Measurements from ENCODE around the gene RTN4RL1.

The RTN4RL1 gene

DNA sequence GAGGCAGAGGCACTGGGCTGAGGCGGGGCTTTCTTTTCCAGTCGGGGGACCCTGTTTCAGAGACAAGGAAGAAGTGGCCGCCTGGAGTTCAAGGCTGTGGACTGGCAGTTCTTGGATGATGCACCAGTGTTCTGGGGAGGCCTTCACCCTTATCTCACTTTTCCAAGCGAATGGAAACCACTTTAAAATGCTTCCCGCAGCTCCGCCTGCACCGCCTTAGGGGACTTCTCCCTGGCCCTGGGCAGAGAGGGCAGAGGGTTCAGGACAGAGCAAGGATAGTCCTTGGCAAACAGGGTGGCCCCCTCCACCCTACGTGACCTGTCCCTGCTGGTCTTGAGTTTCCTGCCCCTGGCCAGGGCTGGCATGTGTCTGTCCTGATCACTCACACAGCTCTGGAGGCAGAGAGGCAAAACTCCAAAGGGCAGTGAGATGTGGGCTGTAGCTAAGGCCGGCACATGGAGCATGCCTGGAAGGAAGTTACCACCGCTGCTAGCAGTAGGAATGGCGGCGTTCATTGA is 20.6 kb downstream of the RTN4RL1 start:
- H4K20me1 ChIP-seq (ENCODE audit: insufficient read depth, low read length, poor library complexity, severe bottlenecking): no peaks in the 10 kb centered on the region
- H2AFZ ChIP-seq (ENCODE audit: low read length): no peak overlapping the region
- no peak overlapping the region for H3K9ac ChIP-seq (ENCODE audit: low read depth, low read length, poor library complexity, severe bottlenecking)
- no peaks in the 10 kb centered on the region for H3K9me2 ChIP-seq (replicated peaks; ENCODE audit: low read depth, low read length)
- no peak for TF ChIP-seq EZH2phosphoT487 (IDR thresholded peaks at IDR 0.05; ENCODE audit: borderline replicate concordance)
- H3K36me3 ChIP-seq (ENCODE audit: insufficient read depth, low read length): no peaks in the 10 kb centered on the region
- H3K4me3 ChIP-seq (ENCODE audit: low read length, poor library complexity, severe bottlenecking): no peak overlapping the region
- H3K9me3 ChIP-seq (ENCODE audit: insufficient read depth, low read depth, low read length): no peaks in the 10 kb centered on the region
- no peak overlapping the region for H3K4me2 ChIP-seq (ENCODE audit: low read depth, low read length, poor library complexity, severe bottlenecking)
- no peaks in the 10 kb centered on the region for H3K27me3 ChIP-seq (ENCODE audit: insufficient read depth, low read length, poor library complexity, severe bottlenecking)
- no peaks in the 10 kb centered on the region for H3K79me2 ChIP-seq (ENCODE audit: insufficient read depth, low read length)
- H3K4me1 ChIP-seq (ENCODE audit: insufficient read depth, low read length, poor library complexity, severe bottlenecking): no peaks in the 10 kb centered on the region
- no peaks in the 10 kb centered on the region for H3F3A ChIP-seq (ENCODE audit: low read depth)

DNA sequence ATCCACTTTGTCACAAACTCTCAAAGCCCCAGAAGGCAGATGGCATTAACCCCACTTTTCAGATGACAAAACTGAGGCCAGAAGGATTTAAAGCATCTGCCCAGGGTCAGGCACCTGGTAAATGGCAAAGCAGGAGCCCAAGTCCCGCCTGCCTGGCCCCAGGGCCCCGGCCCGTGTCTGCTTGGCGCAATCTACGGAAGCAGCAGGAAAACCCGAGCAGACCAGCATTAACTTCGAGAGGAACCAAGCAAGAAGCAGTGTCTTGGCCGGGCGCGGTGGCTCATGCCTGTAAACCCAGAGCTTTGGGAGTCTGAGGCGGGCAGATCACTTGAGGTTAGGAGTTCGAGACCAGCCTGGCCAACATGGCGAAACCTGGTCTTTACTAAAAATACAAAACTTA is 21.6 kb downstream of the RTN4RL1 start:
- Histone ChIP-seq H3K9me3 (ENCODE audit: insufficient read depth, low read depth, low read length) (no peaks in the 10 kb centered on the region), H3K4me2 (ENCODE audit: low read depth, low read length, poor library complexity, severe bottlenecking) (no peak overlapping the region), H2AFZ (ENCODE audit: low read length) (no peak overlapping the region), H3K9me2 (replicated peaks; ENCODE audit: low read depth, low read length) (no peaks in the 10 kb centered on the region), H4K20me1 (ENCODE audit: insufficient read depth, low read length, poor library complexity, severe bottlenecking) (no peaks in the 10 kb centered on the region), H3K4me3 (ENCODE audit: low read length, poor library complexity, severe bottlenecking) (no peak overlapping the region), H3K27me3 (ENCODE audit: insufficient read depth, low read length, poor library complexity, severe bottlenecking) (no peaks in the 10 kb centered on the region), H3K4me1 (ENCODE audit: insufficient read depth, low read length, poor library complexity, severe bottlenecking) (no peaks in the 10 kb centered on the region), H3K36me3 (ENCODE audit: insufficient read depth, low read length) (no peaks in the 10 kb centered on the region), H3F3A (ENCODE audit: low read depth) (no peaks in the 10 kb centered on the region), H3K9ac (ENCODE audit: low read depth, low read length, poor library complexity, severe bottlenecking) (no peak overlapping the region), H3K79me2 (ENCODE audit: insufficient read depth, low read length) (no peaks in the 10 kb centered on the region)
- no peak for TF ChIP-seq EZH2phosphoT487 (IDR thresholded peaks at IDR 0.05; ENCODE audit: borderline replicate concordance)
- TF ChIP-seq, protein P1, sequence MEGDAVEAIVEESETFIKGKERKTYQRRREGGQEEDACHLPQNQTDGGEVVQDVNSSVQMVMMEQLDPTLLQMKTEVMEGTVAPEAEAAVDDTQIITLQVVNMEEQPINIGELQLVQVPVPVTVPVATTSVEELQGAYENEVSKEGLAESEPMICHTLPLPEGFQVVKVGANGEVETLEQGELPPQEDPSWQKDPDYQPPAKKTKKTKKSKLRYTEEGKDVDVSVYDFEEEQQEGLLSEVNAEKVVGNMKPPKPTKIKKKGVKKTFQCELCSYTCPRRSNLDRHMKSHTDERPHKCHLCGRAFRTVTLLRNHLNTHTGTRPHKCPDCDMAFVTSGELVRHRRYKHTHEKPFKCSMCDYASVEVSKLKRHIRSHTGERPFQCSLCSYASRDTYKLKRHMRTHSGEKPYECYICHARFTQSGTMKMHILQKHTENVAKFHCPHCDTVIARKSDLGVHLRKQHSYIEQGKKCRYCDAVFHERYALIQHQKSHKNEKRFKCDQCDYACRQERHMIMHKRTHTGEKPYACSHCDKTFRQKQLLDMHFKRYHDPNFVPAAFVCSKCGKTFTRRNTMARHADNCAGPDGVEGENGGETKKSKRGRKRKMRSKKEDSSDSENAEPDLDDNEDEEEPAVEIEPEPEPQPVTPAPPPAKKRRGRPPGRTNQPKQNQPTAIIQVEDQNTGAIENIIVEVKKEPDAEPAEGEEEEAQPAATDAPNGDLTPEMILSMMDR (conservative IDR thresholded peaks at IDR 0.05; ENCODE audit: low read length): no peak

DNA sequence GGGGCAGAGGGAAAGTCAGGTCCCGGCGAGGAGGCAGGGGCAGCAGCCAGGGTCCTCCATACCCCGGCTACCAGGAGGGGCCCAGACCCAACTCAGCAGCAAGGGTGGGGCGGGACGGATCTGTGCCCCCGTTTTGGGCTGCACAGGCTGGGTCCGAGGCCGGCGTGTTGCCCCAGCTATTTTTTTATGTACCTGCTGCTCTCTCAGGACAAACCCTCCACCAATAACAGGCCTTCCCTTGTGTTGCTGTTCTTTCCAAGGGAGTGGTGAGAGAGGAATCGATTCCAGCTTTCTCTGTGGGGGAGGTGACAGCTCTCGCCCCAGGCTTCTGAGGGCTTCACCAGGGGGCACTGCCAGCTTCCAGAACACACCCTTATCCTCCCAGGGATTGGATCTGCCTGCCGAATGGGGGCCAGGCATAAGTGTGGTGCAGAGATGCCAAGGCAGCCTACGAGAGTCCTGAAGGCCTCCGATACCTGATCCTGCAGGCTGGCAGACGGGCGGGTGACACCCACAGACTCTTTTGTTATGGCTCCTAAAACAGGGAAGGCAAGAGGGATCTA is 22.3 kb downstream of the RTN4RL1 start:
- Histone ChIP-seq H3K36me3 (ENCODE audit: insufficient read depth, low read length) (no peaks in the 10 kb centered on the region), H3K4me1 (ENCODE audit: insufficient read depth, low read length, poor library complexity, severe bottlenecking) (no peaks in the 10 kb centered on the region), H3K9me2 (replicated peaks; ENCODE audit: low read depth, low read length) (no peaks in the 10 kb centered on the region), H3K9ac (ENCODE audit: low read depth, low read length, poor library complexity, severe bottlenecking) (no peak overlapping the region), H3K4me3 (ENCODE audit: low read length, poor library complexity, severe bottlenecking) (no peak overlapping the region), H2AFZ (ENCODE audit: low read length) (no peak overlapping the region), H3K9me3 (ENCODE audit: insufficient read depth, low read depth, low read length) (no peaks in the 10 kb centered on the region), H3K27me3 (ENCODE audit: insufficient read depth, low read length, poor library complexity, severe bottlenecking) (no peaks in the 10 kb centered on the region), H3F3A (ENCODE audit: low read depth) (no peaks in the 10 kb centered on the region), H3K4me2 (ENCODE audit: low read depth, low read length, poor library complexity, severe bottlenecking) (no peak overlapping the region), H4K20me1 (ENCODE audit: insufficient read depth, low read length, poor library complexity, severe bottlenecking) (no peaks in the 10 kb centered on the region), H3K79me2 (ENCODE audit: insufficient read depth, low read length) (no peaks in the 10 kb centered on the region)
- TF ChIP-seq, protein P1 (conservative IDR thresholded peaks at IDR 0.05; ENCODE audit: low read length): no peak
- TF ChIP-seq EZH2phosphoT487 (IDR thresholded peaks at IDR 0.05; ENCODE audit: borderline replicate concordance): no peak

All from Loucy (cell line).